GM12865 (cell line): Measurements from ENCODE around the gene KRT71.

Experiments used
- DNase-seq: peaks from one replicate; pipeline ENCODE4 v3.0.0; 2010; ENCODE audit warnings: low read depth
- H3K4me3 ChIP-seq: 2 replicates; pipeline ENCODE4 v1.5.1; 2011; ENCODE audit warnings: mild to moderate bottlenecking, low read depth, low read length, control low read depth
- TF ChIP-seq, protein P1 (sequence below): IDR thresholded peaks from 2 replicates; pipeline ENCODE4 v1.5.1; 2011; ENCODE audit warnings: low read length, control low read depth, low read depth, inconsistent platforms; ENCODE audit not compliant: insufficient read depth; ENCODE audit errors: missing control alignments

Gene KRT71

DNA sequence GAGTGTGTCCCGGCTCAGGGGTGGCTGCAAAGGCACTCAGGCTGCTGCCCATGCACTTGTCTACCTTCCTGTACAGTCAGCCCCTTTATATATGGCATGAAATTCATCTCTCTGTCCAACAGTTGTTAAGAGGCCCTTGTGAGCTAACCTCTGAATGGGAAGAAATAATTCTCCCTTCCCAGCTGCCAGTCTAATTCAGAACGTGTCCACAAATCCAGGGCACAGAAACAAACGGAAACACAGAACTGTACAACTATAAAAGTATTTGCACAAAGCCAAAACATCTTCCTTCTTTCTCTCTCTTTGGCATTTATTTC, 33.6 kb downstream of the KRT71 start:
- no peak for DNase-seq
- TF ChIP-seq, protein P1, sequence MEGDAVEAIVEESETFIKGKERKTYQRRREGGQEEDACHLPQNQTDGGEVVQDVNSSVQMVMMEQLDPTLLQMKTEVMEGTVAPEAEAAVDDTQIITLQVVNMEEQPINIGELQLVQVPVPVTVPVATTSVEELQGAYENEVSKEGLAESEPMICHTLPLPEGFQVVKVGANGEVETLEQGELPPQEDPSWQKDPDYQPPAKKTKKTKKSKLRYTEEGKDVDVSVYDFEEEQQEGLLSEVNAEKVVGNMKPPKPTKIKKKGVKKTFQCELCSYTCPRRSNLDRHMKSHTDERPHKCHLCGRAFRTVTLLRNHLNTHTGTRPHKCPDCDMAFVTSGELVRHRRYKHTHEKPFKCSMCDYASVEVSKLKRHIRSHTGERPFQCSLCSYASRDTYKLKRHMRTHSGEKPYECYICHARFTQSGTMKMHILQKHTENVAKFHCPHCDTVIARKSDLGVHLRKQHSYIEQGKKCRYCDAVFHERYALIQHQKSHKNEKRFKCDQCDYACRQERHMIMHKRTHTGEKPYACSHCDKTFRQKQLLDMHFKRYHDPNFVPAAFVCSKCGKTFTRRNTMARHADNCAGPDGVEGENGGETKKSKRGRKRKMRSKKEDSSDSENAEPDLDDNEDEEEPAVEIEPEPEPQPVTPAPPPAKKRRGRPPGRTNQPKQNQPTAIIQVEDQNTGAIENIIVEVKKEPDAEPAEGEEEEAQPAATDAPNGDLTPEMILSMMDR: no peak

DNA sequence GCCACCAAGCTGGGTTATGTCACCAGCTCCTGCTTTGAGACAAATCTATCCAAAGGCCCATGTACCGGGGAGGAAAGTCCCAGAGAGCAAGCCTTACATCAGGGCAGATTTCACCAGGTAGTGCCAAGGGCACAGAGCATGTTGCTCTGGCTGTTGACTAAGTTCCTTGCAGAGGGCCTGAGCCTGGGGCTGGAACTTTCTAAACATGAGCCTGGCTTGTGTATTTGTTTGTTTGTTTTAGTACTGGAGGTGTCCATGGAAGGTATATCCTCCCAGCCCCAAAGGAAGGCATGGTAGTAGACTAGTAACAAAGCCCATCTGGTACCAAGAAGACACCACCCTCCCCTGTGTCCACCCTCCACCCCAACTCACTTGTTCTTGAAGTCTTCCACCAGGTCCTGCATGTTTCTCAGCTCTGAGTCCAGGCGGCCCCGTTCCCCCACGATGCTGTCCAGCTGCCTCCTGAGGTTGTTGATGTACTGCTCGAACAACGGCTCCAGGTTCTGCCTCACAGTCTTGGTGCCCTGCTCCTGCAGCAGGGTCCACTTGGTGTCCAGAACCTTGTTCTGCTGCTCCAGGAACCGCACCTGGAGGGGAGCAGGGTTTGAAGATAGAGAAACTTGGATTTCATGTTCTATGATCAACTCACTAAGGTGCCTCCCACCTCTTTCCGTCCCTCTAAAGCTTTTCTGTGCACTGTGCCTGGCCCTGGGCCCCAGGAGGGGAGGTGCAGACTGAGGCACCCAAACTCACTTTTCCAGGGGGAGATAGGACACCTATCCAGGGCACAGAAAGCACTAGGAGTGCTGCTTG, 34.2 kb downstream of the KRT71 start:
- no peak for DNase-seq
- TF ChIP-seq, protein P1: no peak
- no peak overlapping the region for H3K4me3 ChIP-seq

More for the DNA sequence above, 33.6 kb downstream of the KRT71 start:
- no peak overlapping the region for H3K4me3 ChIP-seq

DNA sequence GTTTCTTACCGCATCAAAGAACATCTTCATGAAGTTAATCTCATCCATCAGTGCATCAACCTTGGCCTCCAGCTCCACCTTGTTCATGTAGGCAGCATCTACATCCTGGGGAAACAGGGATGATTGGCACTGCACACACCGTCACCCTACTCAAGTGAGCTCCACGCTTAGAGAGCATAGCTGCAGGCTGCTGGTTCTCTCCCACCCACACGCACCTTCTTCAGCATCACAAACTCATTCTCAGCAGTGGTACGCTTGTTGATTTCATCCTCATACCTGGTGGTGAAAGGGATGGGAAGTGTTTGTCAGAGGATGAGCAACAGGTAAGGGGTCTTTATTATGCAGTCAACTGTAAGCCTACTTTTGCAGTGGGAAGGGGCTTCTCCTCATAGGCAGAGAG, 35.1 kb downstream of the KRT71 start:
- no peak overlapping the region for H3K4me3 ChIP-seq
- TF ChIP-seq, protein P1: no peak
- DNase-seq: no peak

DNA sequence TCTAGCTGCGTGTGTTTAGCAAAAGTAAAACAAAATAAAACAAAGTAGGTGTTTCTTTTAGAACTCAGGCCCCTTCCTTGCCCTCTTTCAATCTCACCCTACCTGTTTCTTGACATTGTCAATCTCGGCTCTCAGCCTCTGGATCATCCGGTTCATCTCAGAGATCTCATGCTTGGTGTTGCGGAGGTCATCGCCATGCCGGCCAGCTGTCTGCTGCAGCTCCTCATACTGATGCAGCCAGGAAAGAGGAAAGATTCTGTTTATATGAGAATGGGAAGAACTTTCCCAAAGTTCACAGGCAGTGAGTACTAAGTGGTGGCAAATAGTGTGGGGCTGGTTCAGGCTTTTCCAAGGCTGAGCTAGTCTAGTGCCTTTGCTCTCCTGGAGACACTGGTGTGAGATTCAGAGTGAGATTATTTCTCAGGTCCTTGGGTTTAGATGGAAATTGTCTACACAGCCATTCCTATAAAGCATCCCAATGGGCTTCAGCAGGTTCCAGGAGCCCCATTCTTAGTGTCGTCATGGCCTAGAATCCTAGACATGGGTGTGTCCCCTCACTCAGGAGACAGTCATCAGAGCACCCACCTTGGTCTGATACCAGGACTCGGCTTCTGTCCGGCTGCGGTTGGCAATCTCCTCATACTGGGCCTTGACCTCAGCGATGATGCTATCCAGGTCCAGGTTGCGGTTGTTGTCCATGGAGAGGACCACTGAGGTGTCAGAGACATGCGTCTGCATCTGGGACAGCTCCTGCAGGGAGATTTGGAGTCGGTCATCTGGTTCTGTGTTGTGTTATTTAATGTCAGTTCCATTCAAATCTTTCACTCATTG, 35.7 kb downstream of the KRT71 start:
- TF ChIP-seq, protein P1: no peak
- DNase-seq: no peak
- H3K4me3 ChIP-seq: no peak overlapping the region

DNA sequence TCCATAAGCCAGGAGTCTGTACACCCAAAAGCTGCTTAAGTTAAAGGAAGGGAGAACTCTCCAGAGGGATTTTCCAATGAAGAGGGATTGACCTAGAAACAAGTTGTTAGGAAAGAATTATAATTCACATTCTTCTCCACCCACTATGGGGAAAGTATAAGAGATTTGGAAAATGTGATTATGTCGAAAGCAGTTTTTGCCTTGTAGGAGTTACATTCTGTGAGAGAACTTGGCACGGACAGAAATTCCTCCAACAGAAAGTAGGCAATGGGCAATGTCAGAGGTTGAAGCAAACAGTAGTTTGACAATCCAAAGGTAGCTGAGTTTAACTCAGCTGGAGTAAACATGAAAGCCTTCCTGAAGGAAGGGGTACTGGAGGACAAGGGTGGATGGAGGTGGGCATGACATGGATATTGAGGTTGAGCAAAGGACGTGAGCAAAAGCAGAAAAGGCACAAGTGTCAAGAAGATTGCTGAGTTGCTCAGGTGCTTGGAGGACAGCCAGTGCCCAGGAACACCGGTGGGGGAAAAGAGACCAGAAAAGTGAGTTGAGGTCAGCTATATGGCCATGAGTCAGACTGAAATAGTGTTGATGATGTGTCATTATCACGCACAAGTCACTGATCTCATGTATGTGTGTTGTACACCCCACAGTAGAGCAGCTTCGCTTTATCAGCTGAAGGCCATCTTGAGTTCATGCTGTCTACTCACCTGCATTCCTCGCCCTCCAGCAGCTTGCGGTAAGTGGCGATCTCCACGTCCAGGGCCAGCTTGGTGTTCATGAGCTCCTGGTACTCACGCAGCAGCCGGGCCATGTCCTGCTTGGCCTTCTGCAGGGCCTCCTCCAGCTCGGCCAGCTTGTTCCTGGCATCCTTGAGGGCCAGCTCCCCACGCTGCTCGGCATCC, 36.8 kb downstream of the KRT71 start:
- H3K4me3 ChIP-seq: no peak overlapping the region
- TF ChIP-seq, protein P1: no peak
- DNase-seq: no peak

DNA sequence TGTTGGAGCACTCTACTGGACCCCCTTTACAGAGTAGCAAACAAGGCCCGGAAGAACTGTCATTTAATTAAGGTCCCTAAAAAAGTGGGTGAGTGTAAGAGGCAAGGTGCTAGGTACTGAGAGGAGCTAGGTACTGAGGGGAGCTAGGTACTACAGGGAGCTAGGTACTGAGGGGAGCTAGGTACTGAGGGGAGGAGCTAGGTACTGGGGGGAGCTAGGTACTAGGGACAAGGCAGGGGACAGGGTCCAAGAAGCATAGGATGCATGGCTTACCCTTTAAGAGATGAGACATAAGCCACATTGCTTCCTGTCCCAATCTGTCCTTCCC, 37.7 kb downstream of the KRT71 start:
- TF ChIP-seq, protein P1: no peak
- DNase-seq: no peak
- no peak overlapping the region for H3K4me3 ChIP-seq
